IMR-90 (cell line): Measurements from ENCODE around the gene ATXN1L. TPM values are rescaled to one million over a fixed set of nuclear protein-coding genes. Genes with fewer than 3 reads are reported as not detected.
A peak's percentile ranks its signal among the peaks of the same experiment; 100 is the strongest.

Experiments used
- ATAC-seq: fragments of 200-7000 bp; cut with Tn5 transposase; 2 replicates; pipeline ENCODE4 v1.9.1; 2020; ENCODE audit warnings: low read depth, mild to moderate bottlenecking, moderate library complexity
- BruUV-seq: library from RNA; stranded (reverse); fragments of 400-500 nt; replicated peaks from 2 replicates; lab custom pipeline; 2021; lab: Mats Ljungman, UMichigan
- CTCF ChIA-PET: fragments of 300-600 bp; formaldehyde crosslinking; extraction: SDS; loops from one replicate; lab custom pipeline; 2021; ENCODE audit warnings: antibody characterized with exemption; lab: Yijun Ruan, JAX
- POLR2A ChIA-PET: fragments of 300-600 bp; sonication (Branson Sonifier 250); formaldehyde crosslinking; loops from one replicate; lab custom pipeline; 2022; ENCODE audit warnings: antibody characterized with exemption; ENCODE audit not compliant: unreplicated experiment; lab: Charles Lee
- DNase-seq: peaks from one replicate; pipeline ENCODE4 v3.0.0; 2013
- H2AFZ ChIP-seq: replicated peaks from 2 replicates; pipeline ENCODE3; 2013; ENCODE audit warnings: low read length, mild to moderate bottlenecking; ENCODE audit not compliant: poor library complexity
- H2AK5ac ChIP-seq: 2 replicates; pipeline ENCODE4 v1.6.1; 2013; ENCODE audit warnings: low read depth, low read length, inconsistent platforms
- H2AK9ac ChIP-seq: replicated peaks from 2 replicates; pipeline ENCODE3; 2013; ENCODE audit warnings: mild to moderate bottlenecking, low read depth, low read length, moderate library complexity; ENCODE audit not compliant: poor library complexity
- H2BK120ac ChIP-seq: 2 replicates; pipeline ENCODE4 v1.6.1; 2013; ENCODE audit warnings: low read depth, low read length, inconsistent platforms
- H2BK15ac ChIP-seq: 3 replicates; pipeline ENCODE4 v1.6.1; 2013; ENCODE audit warnings: low read depth, low read length, inconsistent platforms
- H2BK20ac ChIP-seq: 2 replicates; pipeline ENCODE4 v1.6.1; 2013; ENCODE audit warnings: low read depth, mild to moderate bottlenecking, inconsistent platforms, low read length, moderate library complexity
- H2BK5ac ChIP-seq: 2 replicates; pipeline ENCODE4 v1.6.1; 2013; ENCODE audit warnings: mild to moderate bottlenecking, low read depth, low read length, inconsistent platforms; ENCODE audit not compliant: poor library complexity, severe bottlenecking
- H3K14ac ChIP-seq: replicated peaks from 2 replicates; pipeline ENCODE4 v1.6.1; 2013; ENCODE audit warnings: low read depth, low read length, inconsistent platforms
- H3K18ac ChIP-seq: 2 replicates; pipeline ENCODE4 v1.6.1; 2013; ENCODE audit warnings: low read depth, low read length, control low read depth
- H3K23ac ChIP-seq: 2 replicates; pipeline ENCODE4 v1.6.1; 2013; ENCODE audit warnings: low read depth, low read length, inconsistent platforms
- H3K27ac ChIP-seq: 2 replicates; pipeline ENCODE4 v1.5.1; 2013; ENCODE audit warnings: mild to moderate bottlenecking, control low read depth, low read length; ENCODE audit not compliant: insufficient read depth
- H3K27me3 ChIP-seq: 2 replicates; pipeline ENCODE4 v1.6.1; 2013; ENCODE audit warnings: low read length; ENCODE audit not compliant: control insufficient read depth, insufficient read depth
- H3K36me3 ChIP-seq: 2 replicates; pipeline ENCODE4 v1.6.1; 2013; ENCODE audit warnings: low read length, mixed read lengths; ENCODE audit not compliant: control insufficient read depth, insufficient read depth
- H3K4ac ChIP-seq: 2 replicates; pipeline ENCODE4 v1.6.1; 2013; ENCODE audit warnings: low read depth, low read length, inconsistent platforms
- H3K4me1 ChIP-seq: 2 replicates; pipeline ENCODE4 v1.6.1; 2013; ENCODE audit warnings: low read length, mixed read lengths; ENCODE audit not compliant: control insufficient read depth, insufficient read depth
- H3K4me2 ChIP-seq: 2 replicates; pipeline ENCODE4 v1.6.1; 2013; ENCODE audit warnings: low read depth, mild to moderate bottlenecking, control low read depth, low read length, moderate library complexity
- H3K4me3 ChIP-seq: 2 replicates; pipeline ENCODE4 v1.5.1; 2013; ENCODE audit warnings: low read depth, mild to moderate bottlenecking, control low read depth, low read length, moderate library complexity; ENCODE audit not compliant: insufficient read depth
- H3K56ac ChIP-seq: 2 replicates; pipeline ENCODE4 v1.6.1; 2013; ENCODE audit warnings: low read length, inconsistent platforms; ENCODE audit not compliant: insufficient read depth; ENCODE audit errors: extremely low read depth
- H3K79me1 ChIP-seq, 2 experiments: 2 replicates each; pipeline ENCODE4 v1.6.1; 2013; ENCODE audit warnings: low read length in 2 of 2, inconsistent platforms in 1 of 2, low read depth in 1 of 2
- H3K9ac ChIP-seq: 2 replicates; pipeline ENCODE4 v1.6.1; 2013; ENCODE audit warnings: low read depth, low read length, control low read depth
- H3K9me1 ChIP-seq: 2 replicates; pipeline ENCODE4 v1.6.1; 2013; ENCODE audit warnings: low read length, inconsistent platforms; ENCODE audit not compliant: insufficient read depth
- H3K9me3 ChIP-seq: 2 replicates; pipeline ENCODE4 v1.6.1; 2013; ENCODE audit warnings: low read length; ENCODE audit not compliant: control insufficient read depth, insufficient read depth
- H4K20me1 ChIP-seq: 2 replicates; pipeline ENCODE4 v1.6.1; 2013; ENCODE audit warnings: low read length, inconsistent platforms; ENCODE audit not compliant: insufficient read depth
- H4K5ac ChIP-seq: 2 replicates; pipeline ENCODE4 v1.6.1; 2013; ENCODE audit warnings: mild to moderate bottlenecking, low read depth, low read length, control low read depth
- H4K8ac ChIP-seq, 2 experiments: 2 replicates each; pipeline ENCODE4 v1.6.1; 2013; ENCODE audit warnings: low read depth in 2 of 2, low read length in 2 of 2, control low read depth in 1 of 2, inconsistent platforms in 1 of 2
- H4K91ac ChIP-seq: 2 replicates; pipeline ENCODE4 v1.6.1; 2013; ENCODE audit warnings: low read depth, low read length, inconsistent platforms; ENCODE audit not compliant: insufficient read depth
- MXI1 ChIP-seq: IDR thresholded peaks from 2 replicates; pipeline ENCODE4 v1.6.1; 2012; ENCODE audit warnings: low read depth, mild to moderate bottlenecking, low read length, moderate library complexity, borderline replicate concordance
- RAD21 ChIP-seq: IDR thresholded peaks from 2 replicates; pipeline ENCODE4 v1.6.1; 2012; ENCODE audit warnings: low read length, improper control_type of control experiment
- RCOR1 ChIP-seq: IDR thresholded peaks from 2 replicates; pipeline ENCODE4 v1.6.1; 2012; ENCODE audit warnings: mild to moderate bottlenecking, low read length, improper control_type of control experiment; ENCODE audit not compliant: insufficient replicate concordance
- WGBS, 2 experiments: methylation state at CpG; one replicate each; pipeline versions ENCODE4 v1.1.5 to v1.1.7; 2013; ENCODE audit warnings: missing lambda C conversion rate in 2 of 2; ENCODE audit not compliant: insufficient read length in 1 of 2; ENCODE audit errors: extremely low coverage in 2 of 2; 5-methylcytosine and 5-hydroxymethylcytosine counted together
- dilution Hi-C: fragments of 300-500 bp; cut with HindIII; formaldehyde crosslinking; loops from one replicate; pipeline ENCODE4 v1.14.3; 2018; ENCODE audit warnings: low sequenced_read_pairs; ENCODE audit not compliant: unreplicated experiment
- in situ Hi-C: fragments of 300-500 bp; cut with MboI; formaldehyde crosslinking; loops from 3 replicates; pipeline ENCODE4 v1.14.3; 2019; ENCODE audit warnings: low sequenced_read_pairs, inconsistent platforms, mixed read lengths
- intact Hi-C: fragments of 100-400 bp; cut with micrococcal nuclease; formaldehyde crosslinking; loops from 2 replicates; pipeline ENCODE4 v1.10.0; 2022
- polyA plus RNA-seq, 3 experiments: library from polyadenylated mRNA; depleted of rRNA; stranded (reverse); fragments of >200 nt; gene quantifications; 2 replicates each; pipeline ENCODE4 v1.2.3, GENCODE V29; 2012; ENCODE audit warnings: low replicate concordance in 1 of 3
- total RNA-seq: library from RNA; depleted of rRNA; stranded (reverse); fragments of >200 nt; gene quantifications from 2 replicates; pipeline ENCODE4 v1.2.3, GENCODE V29; 2012

ATXN1L gene
- total and polyA plus RNA-seq, 2 of the 4 experiments (the other 2 are of a cell fraction): 5.2 to 9.2 TPM

- Histone ChIP-seq H3K9ac (no peak overlapping the region), H4K8ac (no peak overlapping the region), H2AK9ac (peak overlapping the region; percentile 66), H3K9me3 (no peaks in the 10 kb centered on the region), H3K36me3 (peaks cover 54% of the 10 kb centered on the region), H3K4ac (no peak overlapping the region), H3K4me3 (no peak overlapping the region), H3K18ac (no peak overlapping the region), H3K27ac (no peak overlapping the region), H3K14ac (no peak overlapping the region), H2AFZ (no peak overlapping the region), H2BK5ac (no peak overlapping the region), H4K91ac (no peak overlapping the region), H4K5ac (no peak overlapping the region), H2BK20ac (no peak overlapping the region), H2AK5ac (no peak overlapping the region), H4K20me1 (peaks cover 28% of the 10 kb centered on the region), H3K4me1 (peaks cover 3% of the 10 kb centered on the region; the same call in 1 of the 2 replicates), H2BK120ac (no peak overlapping the region), H3K23ac (no peak overlapping the region), H3K9me1 (peaks cover 21% of the 10 kb centered on the region), H3K27me3 (no peaks in the 10 kb centered on the region), H3K79me1 (peaks cover 36 to 80% of the 10 kb centered on the region in 2 experiments), H3K4me2 (no peak overlapping the region), H2BK15ac (no peak overlapping the region), H3K56ac (no peak overlapping the region)
- dilution Hi-C loops (no loop called here), intact Hi-C loops (no loop called here), in situ Hi-C loops (no loop called here)
- ATAC-seq: no peak
- CTCF ChIA-PET: no interaction called here
- POLR2A ChIA-PET: no interaction called here
- 100% methylated on average over 1 of the region's 8 CpGs; no CpG with 5 or more reads in 1 of the 2 experiments for WGBS, 2 experiments
- BruUV-seq: no TSS peak
- TF ChIP-seq RAD21 (no peak), MXI1 (no peak), RCOR1 (no peak)
- no peak for DNase-seq
Observed at GRCh38 chr16:71851746-71852145, 6.0 kb downstream of the ATXN1L start.
